Right ventricle myocardium superior (tissue), 1 donor: ENCODE results near the gene BCCIP. TPM values are rescaled to one million over a fixed set of nuclear protein-coding genes. Genes with fewer than 3 reads are reported as not detected.

ENCODE experiments used
- ATAC-seq: fragments of 200-7000 bp; cut with Tn5 transposase; one replicate; pipeline ENCODE4 v1.9.1; 2020; ENCODE audit warnings: mild to moderate bottlenecking; ENCODE audit not compliant: poor library complexity
- DNase-seq: peaks from one replicate; pipeline ENCODE4 v3.0.0-alpha.2; 2020
- intact Hi-C: fragments of 100-400 bp; cut with DNase I; formaldehyde crosslinking; loops from one replicate; pipeline ENCODE4 v1.11.2; 2022
- total RNA-seq: library from RNA; stranded (reverse); fragmentation: NEBNext Ultra II Directional; extraction: Animal tissue kit (Norgen Biotek cat#: 25700); gene quantifications from one replicate; pipeline ENCODE4 v1.2.1, GENCODE V29; 2021
- donor health status: DM: no; HTN: yes; CAD: no; lungs with severe emphysema.

Gene BCCIP
- total RNA-seq, 1 donor from 2014 or later: 38.4 TPM

GRCh38 chr10:125795128-125795527 is 28.2 kb upstream of the BCCIP start:
- DNase-seq (no peak), ATAC-seq (peak; percentile 81)
- intact Hi-C loops: no loop called here

DNA sequence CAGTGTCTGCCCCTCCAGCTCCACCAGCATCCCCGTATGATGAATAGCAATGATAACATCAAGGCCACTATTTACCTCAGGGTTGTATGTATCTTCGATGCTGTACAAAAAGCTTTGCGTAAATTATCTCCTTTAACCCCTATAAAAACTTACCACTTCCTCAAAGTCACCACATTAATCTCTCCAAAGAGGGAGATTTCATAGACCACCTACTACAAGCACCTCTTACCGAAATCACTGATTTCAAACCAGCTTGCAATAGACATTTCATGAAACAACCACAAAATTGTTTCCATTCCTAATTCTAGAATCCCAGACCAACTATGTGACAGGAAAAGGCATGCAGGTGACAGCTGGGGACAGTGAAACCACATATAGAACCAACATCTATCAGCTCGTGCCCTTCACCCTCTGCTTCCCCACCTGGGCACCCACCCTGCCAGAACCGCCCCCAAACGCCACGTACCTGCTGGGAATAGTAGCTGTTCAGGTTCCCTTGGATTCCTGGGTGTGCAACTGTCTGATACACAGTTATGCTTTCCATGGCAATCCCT is 27.6 kb upstream of the BCCIP start:
- DNase-seq (no peak), ATAC-seq (no peak)
- intact Hi-C loops: no loop called here

- intact Hi-C loops: no loop called here
- ATAC-seq (no peak), DNase-seq (no peak)
Measured at GRCh38 chr10:125797424-125797823, 25.9 kb upstream of the BCCIP start.

GRCh38 chr10:125797994-125798662 is 25.2 kb upstream of the BCCIP start:
- intact Hi-C loops: no loop called here
- DNase-seq (no peak), ATAC-seq (no peak)

GRCh38 chr10:125799451-125800182 is 23.7 kb upstream of the BCCIP start:
- no peak for ATAC-seq
- DNase-seq: no peak
- intact Hi-C loops: no loop called here

DNA sequence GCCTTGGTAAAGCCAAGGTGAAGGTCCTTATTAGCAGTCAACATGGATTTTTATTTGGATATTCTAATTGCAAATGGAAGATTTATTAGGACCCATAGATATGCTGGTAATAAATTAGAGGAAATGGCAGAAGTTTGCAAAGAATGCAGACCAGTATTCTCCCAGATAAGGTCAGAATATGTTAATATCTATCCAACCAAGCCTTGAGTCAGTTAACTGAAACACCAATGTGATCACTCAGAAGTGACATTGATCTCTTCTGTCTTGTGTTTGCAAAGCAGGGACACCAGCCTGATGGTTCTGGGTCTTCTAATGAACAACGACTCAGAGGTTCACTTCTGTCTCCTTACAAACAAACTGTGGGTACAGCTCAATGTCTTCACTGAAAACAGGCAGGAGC is 21.8 kb upstream of the BCCIP start:
- ATAC-seq: no peak
- intact Hi-C loops: no loop called here

GRCh38 chr10:125802131-125802530 is 21.2 kb upstream of the BCCIP start:
- ATAC-seq (no peak), DNase-seq (no peak)
- intact Hi-C loops: no loop called here

More for the DNA sequence above, 21.8 kb upstream of the BCCIP start:
- DNase-seq: no peak

DNA sequence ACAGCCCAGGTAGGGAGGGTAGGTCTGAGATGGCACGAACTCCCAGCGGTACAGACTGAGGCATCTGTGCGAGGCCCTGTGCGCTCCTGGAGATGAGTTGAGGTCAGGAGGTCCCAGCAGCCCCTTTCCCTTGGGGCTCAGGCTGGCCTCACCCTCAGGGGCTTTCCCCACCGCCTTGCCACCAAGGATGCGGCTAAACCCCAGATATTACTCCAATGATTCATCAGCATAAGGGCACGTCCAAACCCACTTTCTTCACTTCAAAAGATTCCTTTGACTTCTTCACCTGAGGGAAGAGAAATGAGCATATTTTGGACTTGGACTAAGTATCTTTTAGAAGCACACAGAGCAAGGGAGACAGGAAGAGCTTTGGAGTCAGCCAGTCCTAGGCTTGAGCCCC is 20.6 kb upstream of the BCCIP start:
- ATAC-seq (no peak), DNase-seq (no peak)
- intact Hi-C loops: no loop called here

DNA sequence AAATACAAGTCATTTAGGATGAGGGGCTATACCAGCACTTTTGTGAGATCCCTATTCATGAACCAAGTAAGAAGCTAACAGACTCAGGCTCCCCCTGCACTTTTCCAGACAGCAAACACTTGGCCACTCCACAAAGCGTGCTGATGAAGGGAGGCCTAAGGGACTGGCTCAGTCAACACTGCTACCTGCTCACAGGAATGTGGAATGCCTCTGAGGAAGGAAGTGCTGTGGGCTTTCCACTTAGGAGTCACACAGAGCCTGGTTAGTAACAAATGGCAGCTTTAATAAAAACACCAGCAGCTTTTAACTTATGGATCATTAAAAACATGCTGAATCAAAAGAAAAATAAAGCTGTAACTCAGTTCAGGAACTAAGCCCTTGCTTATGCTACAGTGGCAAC is 15.3 kb upstream of the BCCIP start:
- intact Hi-C loops: no loop called here
- ATAC-seq (no peak), DNase-seq (no peak)

DNA sequence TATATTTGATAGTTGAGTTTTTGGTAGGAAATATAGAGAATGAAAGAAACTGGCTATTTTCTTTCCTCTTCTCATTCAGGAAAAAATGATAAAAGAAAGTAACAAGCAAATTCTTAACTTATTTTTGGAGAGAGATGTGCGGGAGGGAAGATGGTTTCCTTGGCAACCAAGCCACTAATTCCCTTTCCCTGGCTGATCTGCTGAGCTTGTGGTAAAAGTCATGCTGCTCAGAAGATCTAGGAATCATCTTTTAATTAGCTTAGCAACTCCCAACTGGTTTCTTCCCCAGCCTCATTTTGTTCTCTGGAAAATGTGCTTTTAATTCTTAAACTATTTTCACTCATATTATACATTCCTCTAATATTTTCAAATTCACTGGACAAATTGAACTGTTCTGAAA is 12.1 kb upstream of the BCCIP start:
- ATAC-seq (no peak), DNase-seq (no peak)
- intact Hi-C loops: no loop called here

GRCh38 chr10:125812128-125812750 is 11.1 kb upstream of the BCCIP start:
- DNase-seq (no peak), ATAC-seq (no peak)
- intact Hi-C loops: no loop called here

GRCh38 chr10:125815764-125816163 is 7.6 kb upstream of the BCCIP start:
- intact Hi-C loops: no loop called here
- DNase-seq (no peak), ATAC-seq (no peak)

DNA sequence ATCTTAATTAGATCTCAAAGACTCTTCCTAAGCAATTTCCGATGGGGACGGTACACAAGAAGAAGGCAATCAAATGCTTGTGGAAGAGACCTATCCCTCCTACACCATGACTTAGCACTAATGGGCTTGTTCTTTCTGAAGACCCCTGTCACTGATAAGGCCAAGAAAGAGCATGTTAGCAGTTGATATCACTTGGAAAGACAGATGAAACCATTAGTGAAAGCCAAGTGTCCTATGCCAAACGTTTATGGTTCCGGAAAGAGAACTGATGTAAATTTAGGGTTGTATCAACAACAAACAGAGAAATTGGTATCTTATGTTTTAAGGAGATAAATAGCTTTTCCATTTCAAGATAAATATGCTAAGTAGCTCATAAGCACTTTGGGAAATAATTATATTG is 6.8 kb upstream of the BCCIP start:
- no peak for DNase-seq
- ATAC-seq: no peak
- intact Hi-C loops: no loop called here

- DNase-seq (no peak), ATAC-seq (no peak)
- intact Hi-C loops: no loop called here
Measured at GRCh38 chr10:125817337-125817946, 5.9 kb upstream of the BCCIP start.

GRCh38 chr10:125820701-125821100 is 2.6 kb upstream of the BCCIP start:
- DNase-seq: no peak
- intact Hi-C loops: loop anchor here (10.0 kb wide), 1 partner anchor 86 kb away; no protein-coding TSS in a partner anchor
- no peak for ATAC-seq

DNA sequence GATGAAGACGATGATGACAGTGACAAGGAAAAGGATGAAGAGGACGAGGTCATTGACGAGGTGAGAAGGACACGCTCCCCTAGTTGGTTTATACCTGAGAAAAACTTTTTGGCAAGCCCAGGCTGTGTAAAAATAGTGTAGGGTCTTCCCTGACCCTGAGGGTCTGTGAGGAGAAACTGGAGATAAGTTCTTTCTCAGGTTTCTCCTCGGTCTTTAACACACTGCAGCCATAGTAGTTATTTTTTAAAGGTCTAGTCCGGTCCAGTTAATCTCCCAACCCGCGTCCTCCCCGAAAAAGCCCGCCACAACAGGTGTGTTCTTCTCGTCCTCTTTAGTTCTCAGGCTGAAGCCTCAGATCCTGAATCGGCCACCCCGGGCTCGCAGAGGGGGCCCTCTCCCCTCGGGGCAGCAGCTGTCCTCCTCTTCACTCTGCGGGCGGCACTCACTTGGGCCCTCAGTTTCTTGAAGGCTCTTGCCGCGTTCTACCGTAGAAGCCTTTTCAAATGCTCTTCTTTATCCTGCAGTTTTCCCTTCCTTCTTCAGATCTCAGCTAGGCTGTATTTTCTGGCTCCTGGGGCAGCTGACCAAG is 411 bp downstream of the BCCIP start:
- intact Hi-C loops: loop anchor here (10.0 kb wide), 1 partner anchor 89 kb away; no protein-coding TSS in a partner anchor
- ATAC-seq: no peak
- DNase-seq: no peak

DNA sequence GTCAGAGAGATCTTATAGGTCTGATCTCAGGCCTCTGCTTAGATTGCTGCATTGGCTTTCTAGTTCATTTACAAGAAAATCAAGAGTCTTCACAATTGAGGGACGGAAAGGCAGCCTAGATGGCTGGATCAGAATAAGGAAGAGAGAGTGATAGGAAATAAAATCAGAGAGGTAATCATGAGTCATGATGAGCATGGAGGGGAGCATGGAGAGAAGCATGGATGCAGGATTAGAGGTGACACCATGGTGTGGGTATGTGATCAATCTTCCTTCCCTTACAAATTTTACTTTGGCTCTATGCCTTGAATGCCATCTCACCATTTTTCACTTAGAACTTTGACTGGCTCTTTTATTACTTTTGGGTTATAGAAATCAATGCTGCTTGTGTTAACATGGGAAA is 1.4 kb downstream of the BCCIP start:
- intact Hi-C loops: loop anchor here (10.0 kb wide), 1 partner anchor 90 kb away; no protein-coding TSS in a partner anchor
- no peak for ATAC-seq
- no peak for DNase-seq

DNA sequence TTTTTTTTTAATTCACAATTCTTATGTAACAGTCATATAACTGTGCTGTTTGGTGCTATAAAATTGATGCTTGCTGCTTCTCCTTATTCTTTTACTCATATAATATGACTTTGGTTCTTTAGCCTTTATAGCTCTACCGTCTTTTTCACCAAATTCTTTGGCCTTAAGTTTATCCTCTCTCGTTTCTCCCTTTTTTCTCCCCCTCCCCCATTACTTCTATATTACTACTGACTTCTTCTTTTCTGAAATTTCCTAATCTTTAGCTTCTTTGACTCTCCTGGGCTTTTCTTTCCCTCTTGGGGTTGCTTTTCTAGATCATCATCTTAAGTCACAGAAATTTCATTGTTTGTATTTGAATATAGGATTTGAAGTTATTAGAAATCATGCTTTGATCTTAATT is 3.8 kb downstream of the BCCIP start:
- intact Hi-C loops: loop anchor here (10.0 kb wide), 1 partner anchor 92 kb away; no protein-coding TSS in a partner anchor
- ATAC-seq: no peak
- DNase-seq: no peak

DNA sequence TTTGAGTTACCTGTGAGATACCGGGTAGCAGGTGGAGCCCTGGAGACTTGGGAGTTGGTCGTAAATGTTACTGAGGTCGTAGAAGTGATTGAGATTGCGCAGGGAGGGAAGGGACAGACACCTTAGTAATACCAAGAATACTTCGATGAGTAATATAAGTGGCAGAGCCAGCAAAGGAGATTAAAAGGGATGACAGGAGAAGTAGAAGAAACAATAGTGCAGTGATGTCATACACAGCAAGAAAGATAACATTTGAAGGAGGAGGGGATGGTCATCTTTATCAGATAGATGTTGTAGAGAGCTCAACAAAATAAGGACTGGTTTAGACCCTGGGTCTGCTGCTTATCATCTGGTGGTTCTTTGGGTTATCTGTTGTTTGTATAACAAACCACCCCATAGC is 5.0 kb downstream of the BCCIP start:
- ATAC-seq (no peak), DNase-seq (no peak)
- intact Hi-C loops: loop anchor here (10.0 kb wide), 1 partner anchor 94 kb away; no protein-coding TSS in a partner anchor
